DMS53 treated with DMSO at 0.1 percent for 48 hours (cell line): ENCODE data around the gene TMPRSS9.
"Not testable (repeated sequence)": the region's sequence is repeated elsewhere in the genome, so short reads cannot be mapped to it uniquely, and the experiment has no call there.

ENCODE experiments used
- DNase-seq: peaks from one replicate; lab custom pipeline; 2025; ENCODE audit not compliant: unreplicated experiment; lab: John Stamatoyannopoulos, UW

TMPRSS9 gene

DNA sequence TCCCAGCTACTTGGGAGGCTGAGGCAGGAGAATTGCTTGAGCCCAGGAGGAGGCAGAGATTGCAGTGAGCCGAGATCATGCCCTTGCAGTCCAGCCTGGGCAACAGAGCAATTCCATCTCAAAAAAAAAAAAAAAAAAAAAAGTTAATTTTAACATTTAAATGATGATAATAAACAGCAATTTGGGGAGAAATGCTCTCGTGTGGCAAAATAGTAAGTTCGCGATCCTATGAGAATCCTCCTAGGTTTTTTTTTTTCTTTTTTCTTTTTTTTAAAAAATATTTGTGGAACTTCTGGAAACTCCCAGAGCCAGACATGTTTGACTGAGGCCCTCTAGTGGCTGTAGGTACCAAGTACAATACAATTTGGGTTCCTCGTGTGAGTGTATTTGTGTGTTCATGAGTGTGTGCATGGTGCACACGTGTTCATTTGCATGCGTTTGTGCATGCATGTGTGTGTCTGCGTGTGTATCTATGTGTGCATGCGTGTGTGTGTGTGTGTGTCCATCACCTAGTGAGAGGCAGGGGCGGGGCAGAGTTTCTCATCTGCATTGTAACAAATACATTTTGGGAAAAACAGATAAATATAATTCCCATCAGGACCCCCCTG, 31.2 kb downstream of the TMPRSS9 start:
- DNase-seq = peak; percentile 32

- no peak for DNase-seq
Observed at GRCh38 chr19:2392366-2392765, 32.3 kb downstream of the TMPRSS9 start.

DNA sequence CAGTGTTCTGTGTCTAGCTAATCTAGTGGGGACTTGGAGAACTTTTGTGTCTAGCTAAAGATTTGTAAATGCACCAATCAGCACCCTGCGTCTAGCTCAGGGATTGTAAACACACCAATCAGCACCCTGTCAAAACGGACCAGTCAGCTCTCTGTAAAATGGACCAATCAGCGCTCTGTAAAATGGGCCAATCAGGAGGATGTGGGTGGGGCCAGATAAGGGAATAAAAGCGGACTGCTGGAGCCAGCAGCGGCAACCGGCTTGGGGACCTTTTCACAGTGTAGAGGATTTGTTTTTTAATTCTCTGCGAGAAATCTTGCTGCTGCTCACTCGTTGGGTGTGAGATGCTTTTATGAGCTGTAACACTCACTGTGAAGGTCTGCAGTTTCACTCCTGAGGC, 32.8 kb downstream of the TMPRSS9 start:
- DNase-seq = not testable (repeated sequence)

GRCh38 chr19:2394054-2394441, 34.0 kb downstream of the TMPRSS9 start:
- no peak for DNase-seq

DNA sequence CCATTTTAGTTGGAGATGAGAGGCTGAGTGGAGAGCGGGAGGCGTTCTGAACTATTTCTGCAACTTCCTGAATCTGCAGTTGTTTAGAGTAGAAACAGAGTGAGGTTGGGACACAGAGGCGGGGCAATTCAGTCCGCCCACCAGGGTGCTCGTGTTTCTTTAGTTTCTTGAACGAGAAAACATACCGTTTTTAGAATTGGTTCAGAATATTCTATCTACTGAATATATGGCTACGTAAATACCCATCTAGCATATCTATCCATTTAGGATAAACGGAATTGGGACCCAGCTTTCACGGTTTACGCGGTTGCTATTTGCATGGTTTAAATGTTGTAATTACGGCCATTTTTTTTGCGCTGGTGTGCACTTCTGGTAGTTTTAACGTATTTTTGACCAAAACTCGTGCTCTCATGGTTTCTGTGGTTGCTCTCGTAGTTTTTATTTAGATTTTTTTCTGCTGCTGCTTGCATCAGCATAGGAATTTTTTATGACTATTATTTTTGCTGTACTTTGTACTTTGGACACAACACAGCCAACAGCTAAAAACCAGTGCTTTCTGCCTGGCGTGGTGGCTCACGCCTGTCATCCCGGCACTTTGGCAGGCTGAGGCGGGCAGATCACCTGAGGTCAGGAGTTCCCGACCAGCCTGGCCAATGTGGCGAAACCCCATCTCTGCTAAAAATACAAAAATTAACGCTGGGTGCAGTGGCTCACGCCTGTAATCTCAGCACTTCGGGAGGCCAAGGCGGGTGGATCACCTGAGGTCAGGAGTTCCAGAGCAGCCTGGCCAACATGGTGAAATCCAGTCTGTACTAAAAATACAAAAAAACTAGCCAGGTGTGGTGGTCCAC, 34.6 kb downstream of the TMPRSS9 start:
- no peak for DNase-seq

GRCh38 chr19:2395293-2395829, 35.3 kb downstream of the TMPRSS9 start:
- DNase-seq = not testable (repeated sequence)

GRCh38 chr19:2397173-2397572, 37.1 kb downstream of the TMPRSS9 start:
- not testable (repeated sequence) for DNase-seq

- DNase-seq = no peak
Observed at GRCh38 chr19:2398735-2399305, 38.8 kb downstream of the TMPRSS9 start.

DNA sequence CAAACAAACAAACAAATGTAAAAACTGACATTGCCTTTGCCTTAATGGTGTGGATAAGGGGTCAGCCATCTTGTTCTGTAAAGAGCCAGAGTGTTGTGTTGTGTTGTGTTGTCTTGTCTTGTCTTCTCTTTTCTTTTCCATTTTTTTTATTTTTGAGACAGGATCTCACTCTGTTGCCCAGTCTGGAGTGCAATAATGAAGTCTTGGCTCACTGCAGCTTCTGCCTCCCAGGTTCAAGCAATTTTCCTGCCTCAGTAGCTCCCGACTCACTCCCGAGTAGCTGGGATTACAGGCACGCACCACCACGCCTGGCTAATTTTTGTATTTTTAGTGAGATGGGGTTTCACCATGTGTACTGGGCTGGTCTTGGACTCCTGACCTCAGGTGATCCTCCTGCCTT, 39.5 kb downstream of the TMPRSS9 start:
- DNase-seq = no peak

- no peak for DNase-seq
Observed at GRCh38 chr19:2408247-2408646, 48.2 kb downstream of the TMPRSS9 start.

- DNase-seq = no peak
Observed at GRCh38 chr19:2409352-2409912, 49.4 kb downstream of the TMPRSS9 start.

DNA sequence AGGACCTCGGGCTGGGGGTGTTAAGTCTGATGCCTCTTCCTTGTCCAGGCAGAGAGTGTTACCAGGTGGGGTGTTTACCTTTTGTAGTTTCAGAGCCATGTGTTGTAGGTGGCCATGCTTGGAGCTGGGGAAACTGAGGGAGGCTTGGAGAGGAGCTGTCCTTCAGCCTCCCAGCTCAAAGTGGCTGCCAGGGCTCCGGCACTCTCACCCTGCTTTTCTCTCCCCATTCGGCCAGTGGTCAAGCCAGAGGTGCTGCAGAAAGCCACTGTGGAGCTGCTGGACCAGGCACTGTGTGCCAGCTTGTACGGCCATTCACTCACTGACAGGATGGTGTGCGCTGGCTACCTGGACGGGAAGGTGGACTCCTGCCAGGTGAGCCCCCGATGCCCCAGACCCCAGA, 50.0 kb downstream of the TMPRSS9 start:
- no peak for DNase-seq

- no peak for DNase-seq
Observed at GRCh38 chr19:2411709-2412108, 51.6 kb downstream of the TMPRSS9 start.

DNA sequence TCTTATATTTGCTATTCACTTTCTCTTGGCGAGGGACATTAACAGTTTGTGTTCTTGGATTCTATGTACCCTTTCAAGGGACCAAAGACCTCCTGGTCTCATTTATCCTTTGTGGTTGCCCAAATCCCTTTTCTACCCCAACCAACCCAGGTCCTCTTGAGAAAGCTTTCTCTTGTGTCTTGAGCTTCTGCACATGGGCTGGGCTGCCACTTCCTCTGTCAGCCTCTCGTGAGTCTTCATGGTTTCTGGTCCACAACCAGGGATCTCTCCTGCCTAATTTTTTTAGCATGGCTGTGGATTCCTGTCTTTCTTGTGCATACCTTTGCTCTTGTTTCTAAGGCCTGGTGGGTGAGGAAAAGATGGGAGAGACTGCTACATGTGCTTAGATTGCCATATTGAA, 52.4 kb downstream of the TMPRSS9 start:
- DNase-seq = no peak

- DNase-seq = no peak
Observed at GRCh38 chr19:2413159-2413558, 53.1 kb downstream of the TMPRSS9 start.

DNA sequence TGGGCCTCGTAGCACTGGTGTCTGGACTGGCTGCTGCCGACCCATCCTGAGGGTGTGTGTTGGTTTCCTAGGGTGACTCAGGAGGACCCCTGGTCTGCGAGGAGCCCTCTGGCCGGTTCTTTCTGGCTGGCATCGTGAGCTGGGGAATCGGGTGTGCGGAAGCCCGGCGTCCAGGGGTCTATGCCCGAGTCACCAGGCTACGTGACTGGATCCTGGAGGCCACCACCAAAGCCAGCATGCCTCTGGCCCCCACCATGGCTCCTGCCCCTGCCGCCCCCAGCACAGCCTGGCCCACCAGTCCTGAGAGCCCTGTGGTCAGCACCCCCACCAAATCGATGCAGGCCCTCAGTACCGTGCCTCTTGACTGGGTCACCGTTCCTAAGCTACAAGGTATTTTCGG, 53.6 kb downstream of the TMPRSS9 start:
- DNase-seq = no peak

- no peak for DNase-seq
Observed at GRCh38 chr19:2415281-2415972, 55.4 kb downstream of the TMPRSS9 start.

- no peak for DNase-seq
Observed at GRCh38 chr19:2415973-2416319, 55.9 kb downstream of the TMPRSS9 start.

DNA sequence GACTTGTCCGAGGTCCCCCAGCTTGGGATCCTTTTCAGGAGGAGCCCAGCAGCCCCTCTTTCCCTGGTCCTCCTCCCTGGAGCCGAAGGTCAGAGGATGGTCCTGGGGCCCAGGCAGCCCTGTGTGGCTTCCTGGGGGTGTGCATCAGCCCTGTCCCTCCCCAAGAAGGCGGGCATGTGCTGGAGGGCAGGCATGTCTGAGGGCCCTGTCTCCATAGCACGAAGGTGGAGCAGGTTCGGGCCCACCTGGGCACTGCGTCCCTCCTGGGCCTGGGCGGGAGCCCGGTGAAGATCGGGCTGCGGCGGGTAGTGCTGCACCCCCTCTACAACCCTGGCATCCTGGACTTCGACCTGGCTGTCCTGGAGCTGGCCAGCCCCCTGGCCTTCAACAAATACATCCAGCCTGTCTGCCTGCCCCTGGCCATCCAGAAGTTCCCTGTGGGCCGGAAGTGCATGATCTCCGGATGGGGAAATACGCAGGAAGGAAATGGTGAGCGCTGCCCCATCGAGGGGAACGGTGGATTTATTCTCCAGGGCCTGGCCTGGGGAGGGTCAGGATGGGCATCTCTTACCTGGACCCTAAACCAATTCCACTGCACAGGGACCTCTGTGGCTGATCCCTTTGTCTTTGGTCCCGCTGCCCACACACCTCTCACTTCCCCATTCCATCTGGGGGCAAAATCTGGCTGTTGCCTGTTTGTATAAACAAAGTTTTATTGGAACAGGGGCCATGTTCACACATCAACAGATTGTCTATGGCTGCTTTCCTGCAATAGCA, 56.4 kb downstream of the TMPRSS9 start:
- DNase-seq = no peak

GRCh38 chr19:2417436-2417835, 57.4 kb downstream of the TMPRSS9 start:
- not testable (repeated sequence) for DNase-seq
